Psoas muscle (tissue), 8 donors: Measurements from ENCODE around the gene ASCL4. TPM values are rescaled to one million over a fixed set of nuclear protein-coding genes. Genes with fewer than 3 reads are reported as not detected.

Experiments used
- ATAC-seq, 4 donors: fragments of 200-7000 bp; cut with Tn5 transposase; one replicate each; pipeline ENCODE4 v1.9.1; 2020; ENCODE audit warnings: moderate library complexity in 3 of 4, mild to moderate bottlenecking in 2 of 4
- DNase-seq, 2 donors: peaks; one replicate each; pipeline ENCODE4 v3.0.0-alpha.2; 2020
- H3K27ac ChIP-seq: fragments of 200-600 bp; one replicate; pipeline ENCODE4 v1.8.0; 2022
- H3K27me3 ChIP-seq, 3 donors: fragments of 200-600 bp in 1 of 3; one replicate each; pipeline versions ENCODE4 v1.6.1 to v1.8.0; 2013 to 2022; ENCODE audit warnings: low read length in 2 of 3, mild to moderate bottlenecking in 2 of 3, moderate library complexity in 1 of 3; ENCODE audit not compliant: insufficient read depth in 3 of 3
- H3K36me3 ChIP-seq, 2 donors: fragments of 200-600 bp in 1 of 2; one replicate each; pipeline versions ENCODE4 v1.6.1 to v1.8.0; 2013 to 2022; ENCODE audit warnings: low read depth in 1 of 2, mild to moderate bottlenecking in 1 of 2, moderate library complexity in 1 of 2; ENCODE audit not compliant: insufficient read depth in 1 of 2
- H3K4me1 ChIP-seq: fragments of 200-600 bp; one replicate; pipeline ENCODE4 v1.8.0; 2022
- H3K4me3 ChIP-seq: fragments of 200-600 bp; one replicate; pipeline ENCODE4 v1.8.0; 2022; ENCODE audit warnings: mild to moderate bottlenecking
- H3K9me3 ChIP-seq: fragments of 200-600 bp; one replicate; pipeline ENCODE4 v1.8.0; 2022
- CTCF ChIP-seq: fragments of 200-600 bp; IDR thresholded peaks from one replicate; pipeline ENCODE4 v1.8.0; 2022; ENCODE audit warnings: antibody characterized with exemption
- whole genome bisulfite sequencing, 3 donors: extraction: QIAGEN DNeasy Blood & Tissue Kit; methylation state at CpG; one replicate each; pipeline versions ENCODE4 v1.1.6 to v1.1.7; 2013; 5-methylcytosine and 5-hydroxymethylcytosine counted together
- intact Hi-C, 2 donors: fragments of 100-400 bp; cut with DNase I; formaldehyde crosslinking; loops; one replicate each; pipeline versions ENCODE4 v1.11.0 to v1.14.2; 2022
- polyA plus RNA-seq, 3 donors: library from polyadenylated mRNA; stranded (reverse); fragments of 200-250 nt; gene quantifications; one replicate each; pipeline ENCODE4 v1.2.3, GENCODE V29; 2013
- total RNA-seq, 4 donors: library from RNA; stranded (reverse); fragmentation: NEBNext Ultra II Directional in 2 of 4; extraction: Animal tissue kit (Norgen Biotek cat#: 25700) in 2 of 4; gene quantifications; one replicate each; pipeline versions ENCODE4 v1.2.1 to v1.2.4, GENCODE V29; 2021 to 2023
- donor health status: healthy with polysubstance abuse.
- donor health status: DM: no; HTN: no; CAD: no; lungs with moderate emphysema.
- donor health status: Bipolar disorder and iron deficiency.
- donor health status: healthy.
- donor health status: DM: yes; HTN: yes; CAD: no.
- donor health status: DM: no; HTN: no; CAD: no.
- donor health status: DM: no; HTN: no; CAD: no.
- donor health status: DM: yes; HTN: yes; CAD: no.

Gene ASCL4
- total and polyA plus RNA-seq, 7 donors: not detected

GRCh38 chr12:107732365-107732764 is 42.1 kb upstream of the ASCL4 start:
- TF ChIP-seq CTCF: no peak
- intact Hi-C loops: no loop called here
- 73 to 83% (median 77%) methylated on average over 3 of the region's 3 CpGs for WGBS, 3 donors
- DNase-seq (no peak), ATAC-seq (no peak)
- Histone ChIP-seq H3K4me1 (no peaks in the 10 kb centered on the region), H3K4me3 (no peak overlapping the region), H3K27me3 (no peaks in the 10 kb centered on the region), H3K9me3 (no peaks in the 10 kb centered on the region), H3K27ac (no peak overlapping the region), H3K36me3 (peaks cover 13 to 53% of the 10 kb centered on the region in 2 donors)

- peaks cover 27 to 70% of the 10 kb centered on the region in 2 donors for H3K36me3 ChIP-seq
Observed at GRCh38 chr12:107734139-107734538, 40.4 kb upstream of the ASCL4 start.

GRCh38 chr12:107735763-107736162 is 38.7 kb upstream of the ASCL4 start:
- Histone ChIP-seq H3K27me3 (no peaks in the 10 kb centered on the region), H3K36me3 (peaks cover 28 to 87% of the 10 kb centered on the region in 2 donors), H3K27ac (no peak overlapping the region), H3K4me1 (no peaks in the 10 kb centered on the region), H3K4me3 (no peak overlapping the region), H3K9me3 (no peaks in the 10 kb centered on the region)
- no peak for DNase-seq
- 82 to 92% (median 89%) methylated on average over 2 of the region's 2 CpGs for WGBS, 3 donors
- no peak for TF ChIP-seq CTCF
- no peak for ATAC-seq
- intact Hi-C loops: no loop called here

More at GRCh38 chr12:107734139-107734538, 40.4 kb upstream of the ASCL4 start:
- Histone ChIP-seq H3K27ac (no peak overlapping the region), H3K4me3 (no peak overlapping the region), H3K4me1 (no peaks in the 10 kb centered on the region), H3K9me3 (no peaks in the 10 kb centered on the region), H3K27me3 (no peaks in the 10 kb centered on the region)
- ATAC-seq: no peak
- no peak for DNase-seq
- no peak for TF ChIP-seq CTCF
- WGBS, 3 donors: 90 to 92% (median 91%) methylated on average over 5 of the region's 5 CpGs
- intact Hi-C loops: no loop called here

- intact Hi-C loops: no loop called here
- no peaks in the 10 kb centered on the region for H3K27me3 ChIP-seq
- no peak overlapping the region for H3K27ac ChIP-seq
- no peak overlapping the region for H3K4me3 ChIP-seq
- H3K4me1 ChIP-seq: no peaks in the 10 kb centered on the region
- ATAC-seq (no peak), DNase-seq (no peak)
- H3K36me3 ChIP-seq: peaks cover 31 to 98% of the 10 kb centered on the region in 2 donors
- TF ChIP-seq CTCF: no peak
- WGBS, 3 donors: 89 to 91% (median 91%) methylated on average over 4 of the region's 4 CpGs
- no peaks in the 10 kb centered on the region for H3K9me3 ChIP-seq
Observed at GRCh38 chr12:107736914-107737313, 37.6 kb upstream of the ASCL4 start.

GRCh38 chr12:107748472-107748871 is 26.0 kb upstream of the ASCL4 start:
- Histone ChIP-seq H3K9me3 (no peaks in the 10 kb centered on the region), H3K27ac (no peak overlapping the region), H3K4me3 (no peak overlapping the region), H3K36me3 (peaks cover 7 to 92% of the 10 kb centered on the region in 2 donors), H3K4me1 (no peaks in the 10 kb centered on the region), H3K27me3 (no peaks in the 10 kb centered on the region)
- WGBS, 3 donors: 77 to 81% (median 80%) methylated on average over 6 of the region's 6 CpGs
- ATAC-seq: no peak
- DNase-seq: no peak
- intact Hi-C loops: no loop called here
- TF ChIP-seq CTCF: no peak
